Cardiac muscle cell (in vitro differentiated cells and primary cell): ENCODE measurements around the gene SEMA5A. TPM values are rescaled to one million over a fixed set of nuclear protein-coding genes. Genes with fewer than 3 reads are reported as not detected.
"Not testable (repeated sequence)": the region's sequence is repeated elsewhere in the genome, so short reads cannot be mapped to it uniquely, and the experiment has no call there.

Experiments
- DNase-seq, 2 donors: peaks; one replicate each; pipeline versions ENCODE4 v3.0.0 to v3.0.0-alpha.2; 2010 to 2017; ENCODE audit warnings: low read depth in 1 of 2, low spot score in 1 of 2
- H3K27ac ChIP-seq: fragments of 200-600 bp; sonication (generic); 2 replicates; pipeline ENCODE4 v1.5.1; 2016
- H3K27me3 ChIP-seq: fragments of 200-600 bp; sonication (generic); 2 replicates; pipeline ENCODE4 v1.6.0; 2016; ENCODE audit warnings: control low read depth
- H3K36me3 ChIP-seq: fragments of 200-600 bp; sonication (generic); 2 replicates; pipeline ENCODE4 v1.5.1; 2016; ENCODE audit warnings: control low read depth
- H3K4me1 ChIP-seq: fragments of 200-600 bp; sonication (generic); 2 replicates; pipeline ENCODE4 v1.8.1; 2017; ENCODE audit warnings: low read depth, mild to moderate bottlenecking, mixed run types
- H3K4me3 ChIP-seq: fragments of 200-600 bp; sonication (generic); 2 replicates; pipeline ENCODE4 v1.5.1; 2016; ENCODE audit warnings: mild to moderate bottlenecking
- H3K9me3 ChIP-seq: fragments of 200-600 bp; sonication (generic); 2 replicates; pipeline ENCODE4 v1.5.1; 2017; ENCODE audit warnings: low read depth, mild to moderate bottlenecking, control low read depth
- polyA plus RNA-seq: library from polyadenylated mRNA; unstranded; fragments of >200 nt; fragmentation: Nextera tagmentation; extraction: Ambion mirVana; gene quantifications from 2 replicates; pipeline ENCODE4 v1.2.1, GENCODE V29; 2016
- total RNA-seq: library from RNA; depleted of rRNA; stranded (reverse); fragments of >200 nt; gene quantifications from 2 replicates; pipeline ENCODE4 v1.2.3, GENCODE V29; 2016
- TF ChIP-seq, protein P1 (sequence below): IDR thresholded peaks from 2 replicates; pipeline ENCODE4 v1.5.1; 2012; ENCODE audit warnings: low read depth, mild to moderate bottlenecking, low read length

SEMA5A gene
- total and polyA plus RNA-seq, 2 experiments from 2014 or later, result 15.7 to 16.6 TPM

DNA sequence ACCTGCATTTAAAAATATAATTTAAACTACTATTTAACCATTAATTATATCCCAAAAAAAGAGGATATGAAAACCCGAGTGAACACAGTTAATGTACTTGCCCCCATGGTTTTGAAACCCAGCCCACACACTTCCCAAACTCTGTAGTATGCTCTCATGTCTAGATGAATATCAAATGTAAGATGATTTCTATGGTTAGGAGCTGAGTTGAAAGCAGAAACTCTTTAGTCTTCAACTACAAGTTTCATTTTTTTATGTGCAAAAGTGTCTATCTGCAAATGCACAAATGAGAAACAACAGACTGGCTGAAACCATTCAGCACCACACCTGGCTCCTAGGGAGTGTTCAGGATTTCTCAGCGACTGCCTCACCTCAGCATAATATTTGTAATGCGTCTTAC is 183.3 kb downstream of the SEMA5A start:
- TF ChIP-seq, protein P1, sequence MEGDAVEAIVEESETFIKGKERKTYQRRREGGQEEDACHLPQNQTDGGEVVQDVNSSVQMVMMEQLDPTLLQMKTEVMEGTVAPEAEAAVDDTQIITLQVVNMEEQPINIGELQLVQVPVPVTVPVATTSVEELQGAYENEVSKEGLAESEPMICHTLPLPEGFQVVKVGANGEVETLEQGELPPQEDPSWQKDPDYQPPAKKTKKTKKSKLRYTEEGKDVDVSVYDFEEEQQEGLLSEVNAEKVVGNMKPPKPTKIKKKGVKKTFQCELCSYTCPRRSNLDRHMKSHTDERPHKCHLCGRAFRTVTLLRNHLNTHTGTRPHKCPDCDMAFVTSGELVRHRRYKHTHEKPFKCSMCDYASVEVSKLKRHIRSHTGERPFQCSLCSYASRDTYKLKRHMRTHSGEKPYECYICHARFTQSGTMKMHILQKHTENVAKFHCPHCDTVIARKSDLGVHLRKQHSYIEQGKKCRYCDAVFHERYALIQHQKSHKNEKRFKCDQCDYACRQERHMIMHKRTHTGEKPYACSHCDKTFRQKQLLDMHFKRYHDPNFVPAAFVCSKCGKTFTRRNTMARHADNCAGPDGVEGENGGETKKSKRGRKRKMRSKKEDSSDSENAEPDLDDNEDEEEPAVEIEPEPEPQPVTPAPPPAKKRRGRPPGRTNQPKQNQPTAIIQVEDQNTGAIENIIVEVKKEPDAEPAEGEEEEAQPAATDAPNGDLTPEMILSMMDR, result no peak

DNA sequence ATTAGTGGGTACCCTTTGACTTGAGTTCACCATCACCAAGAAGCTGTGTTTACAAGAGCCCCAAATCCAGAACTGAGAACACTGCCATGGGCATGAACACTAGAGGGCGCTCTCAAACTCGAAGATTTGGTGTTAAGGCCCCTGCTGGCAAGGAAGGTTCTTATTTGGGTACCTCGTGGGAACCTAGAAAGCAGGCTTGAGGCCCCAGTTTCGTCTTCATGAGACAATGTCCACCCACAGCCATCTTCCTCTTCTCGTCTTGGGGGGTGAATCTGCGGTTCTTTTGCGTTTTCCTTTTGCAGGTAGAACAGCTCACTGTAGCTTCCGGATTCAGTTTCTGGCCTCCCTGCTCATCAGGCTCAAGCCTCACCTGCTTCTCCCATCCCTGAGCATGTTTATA is 184.0 kb downstream of the SEMA5A start:
- peak; percentile 82 to 86 for DNase-seq
- Histone ChIP-seq H3K4me3 (no peak overlapping the region), H3K27ac (no peak overlapping the region), H3K27me3 (no peaks in the 10 kb centered on the region), H3K9me3 (no peaks in the 10 kb centered on the region), H3K36me3 (no peaks in the 10 kb centered on the region), H3K4me1 (peaks cover 6% of the 10 kb centered on the region)
- TF ChIP-seq, protein P1, result peak; percentile 91

More for the DNA sequence above, 183.3 kb downstream of the SEMA5A start:
- no peak overlapping the region for H3K27ac ChIP-seq
- H3K27me3 ChIP-seq, result no peaks in the 10 kb centered on the region
- peaks cover 6% of the 10 kb centered on the region for H3K4me1 ChIP-seq
- no peaks in the 10 kb centered on the region for H3K9me3 ChIP-seq
- no peak overlapping the region for H3K4me3 ChIP-seq
- no peaks in the 10 kb centered on the region for H3K36me3 ChIP-seq
- no peak for DNase-seq

DNA sequence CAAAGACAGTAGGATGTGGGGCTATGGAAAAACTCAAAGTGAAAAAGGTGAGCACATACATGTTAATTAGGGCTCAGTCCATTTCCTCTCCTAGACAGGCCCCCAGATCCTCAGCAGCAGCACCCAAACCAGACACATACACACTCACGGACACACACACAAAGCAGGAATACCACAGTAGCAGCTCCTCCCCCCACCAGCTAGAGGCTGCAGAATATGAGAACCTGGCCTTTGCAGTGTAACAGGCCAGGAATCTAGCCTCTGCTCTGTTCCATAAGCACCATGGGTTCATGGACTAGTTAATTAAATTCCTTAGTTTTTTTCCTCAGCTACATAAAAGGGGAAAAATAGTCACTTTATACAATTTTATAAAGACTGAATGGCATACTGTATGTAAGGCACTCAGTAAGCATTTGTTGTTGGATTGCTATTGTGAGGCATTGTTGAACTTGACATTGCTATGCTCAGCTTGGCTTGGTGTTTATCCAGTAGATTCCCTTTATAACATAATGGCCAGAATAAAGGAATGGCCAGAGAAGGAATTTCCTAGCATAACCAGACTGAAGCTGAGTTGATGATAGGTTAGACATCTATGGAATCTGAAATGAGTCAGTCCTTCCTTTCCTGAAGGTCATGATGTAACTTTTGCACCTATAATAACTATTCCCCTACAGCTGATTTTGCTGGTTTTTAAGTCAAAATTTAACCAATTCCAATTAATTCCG is 186.8 kb downstream of the SEMA5A start:
- H3K9me3 ChIP-seq, result no peaks in the 10 kb centered on the region
- H3K36me3 ChIP-seq, result no peaks in the 10 kb centered on the region
- no peak overlapping the region for H3K4me3 ChIP-seq
- no peak overlapping the region for H3K27ac ChIP-seq
- TF ChIP-seq, protein P1, result no peak
- H3K27me3 ChIP-seq, result no peaks in the 10 kb centered on the region
- peak in 1 of 2 donors; percentile 77 for DNase-seq
- H3K4me1 ChIP-seq, result no peaks in the 10 kb centered on the region

DNA sequence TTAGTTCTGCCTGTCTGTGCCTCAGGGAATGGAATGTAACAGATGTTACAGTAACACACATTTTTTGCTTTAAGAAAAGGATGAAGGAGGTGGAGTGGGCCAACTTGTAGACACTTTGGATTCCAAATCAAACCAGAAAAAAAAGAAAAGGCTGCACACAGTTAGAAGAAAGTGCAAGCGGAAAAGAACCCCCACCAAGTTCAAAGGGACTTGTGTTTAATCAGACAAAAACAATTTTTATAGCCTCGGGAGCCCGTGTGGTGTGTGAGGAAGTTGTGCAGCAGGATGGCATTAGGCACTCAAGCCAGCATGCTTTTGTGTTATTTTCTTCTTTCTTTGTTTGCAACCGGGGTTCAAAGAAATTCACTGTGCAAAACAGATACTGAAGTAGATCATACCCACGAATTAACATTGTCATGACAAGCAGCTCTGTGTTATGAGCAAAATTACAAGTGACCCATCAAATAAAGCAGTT is 189.5 kb downstream of the SEMA5A start:
- no peak overlapping the region for H3K4me3 ChIP-seq
- TF ChIP-seq, protein P1, result no peak

DNA sequence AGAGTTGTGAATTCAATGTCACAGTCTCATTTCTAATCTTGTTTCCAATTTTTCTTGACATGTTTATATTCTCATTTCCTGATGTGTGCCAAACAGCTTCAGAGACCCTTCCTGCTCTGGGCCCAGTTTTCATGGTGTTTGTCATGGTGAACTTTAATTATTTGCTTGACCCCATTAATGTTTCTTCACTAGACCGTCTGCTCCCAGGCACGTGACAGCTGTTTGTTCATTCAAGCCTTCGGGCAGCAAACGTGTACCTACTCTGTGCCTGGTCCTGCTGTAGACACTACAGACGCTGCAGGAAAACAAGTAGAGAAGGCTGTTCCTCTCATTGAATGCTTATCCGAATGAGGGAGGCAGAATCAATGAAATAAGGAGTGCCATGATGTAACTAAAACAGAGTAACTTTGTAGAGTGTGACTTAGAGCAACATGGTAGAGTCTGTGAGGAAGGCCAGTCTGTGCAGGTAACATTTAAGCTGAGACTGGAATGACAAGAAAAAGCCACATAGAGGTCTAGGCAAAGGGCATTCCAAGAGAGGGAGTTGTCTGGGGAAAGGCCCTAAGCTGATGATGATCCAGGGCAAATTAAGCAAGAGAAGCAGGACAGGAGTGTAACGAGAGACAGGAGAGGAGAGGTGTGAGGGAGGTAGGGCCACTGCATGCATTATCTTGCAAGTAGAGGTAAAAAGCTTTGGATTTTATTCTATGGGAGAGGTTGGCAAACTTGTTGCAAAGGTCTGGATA is 191.4 kb downstream of the SEMA5A start:
- DNase-seq, result no peak
- H3K4me1 ChIP-seq, result no peaks in the 10 kb centered on the region
- H3K27ac ChIP-seq, result no peak overlapping the region
- H3K36me3 ChIP-seq, result no peaks in the 10 kb centered on the region
- H3K9me3 ChIP-seq, result no peaks in the 10 kb centered on the region
- no peak overlapping the region for H3K4me3 ChIP-seq
- H3K27me3 ChIP-seq, result no peaks in the 10 kb centered on the region
- TF ChIP-seq, protein P1, result no peak

More for the DNA sequence above, 189.5 kb downstream of the SEMA5A start:
- no peaks in the 10 kb centered on the region for H3K36me3 ChIP-seq
- H3K27me3 ChIP-seq, result no peaks in the 10 kb centered on the region
- no peak overlapping the region for H3K27ac ChIP-seq
- no peaks in the 10 kb centered on the region for H3K9me3 ChIP-seq
- DNase-seq, result no peak
- no peaks in the 10 kb centered on the region for H3K4me1 ChIP-seq

DNA sequence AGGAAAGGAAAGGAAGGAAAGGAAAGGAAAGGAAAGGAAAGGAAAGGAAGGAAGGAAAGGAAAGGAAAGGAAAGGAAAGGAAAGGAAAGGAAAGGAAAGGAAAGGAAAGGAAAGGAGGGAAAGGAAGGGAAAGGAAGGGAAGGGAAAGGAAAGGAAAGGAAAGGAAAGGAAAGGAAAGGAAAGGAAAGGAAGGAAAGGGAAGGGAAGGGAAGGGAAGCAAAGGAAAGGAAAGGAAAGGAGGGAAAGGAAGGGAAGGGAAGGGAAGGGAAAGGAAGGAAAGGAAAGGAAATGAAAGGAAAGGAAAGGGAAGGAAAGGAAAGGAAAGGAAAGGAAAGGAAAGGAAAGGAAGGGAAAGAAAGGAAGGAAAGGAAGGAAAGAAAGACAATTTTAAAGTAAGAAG is 192.8 kb downstream of the SEMA5A start:
- H3K36me3 ChIP-seq, H3K27me3 ChIP-seq, H3K27ac ChIP-seq, DNase-seq, H3K9me3 ChIP-seq, H3K4me3 ChIP-seq: not testable (repeated sequence)
- H3K4me1 ChIP-seq, result peaks cover 10% of the 10 kb centered on the region
